Measurements from ENCODE around the gene KCNQ1OT1. TPM values are rescaled to one million over a fixed set of nuclear protein-coding genes. Genes with fewer than 3 reads are reported as not detected.
A peak's percentile ranks its signal among the peaks of the same experiment; 100 is the strongest.

KCNQ1OT1 gene
- total RNA-seq, 4 donors from 2014 or later = 0.16 to 0.61 (median 0.30) TPM

GRCh38 chr11:2581931-2582350 is 117.9 kb downstream of the KCNQ1OT1 start:
- in situ Hi-C loops (cut with MboI; ENCODE audit: low sequenced_read_pairs in 4 of 4) = no loop called here
- intact Hi-C loops (cut with DNase I; ENCODE audit: low total_unique reads) = no loop called here
- no peak overlapping the region for H3K4me3 ChIP-seq
- DNase-seq = peak; percentile 0 to 10
- no peak overlapping the region for H3K27ac ChIP-seq
- no peaks in the 10 kb centered on the region for H3K4me1 ChIP-seq
- TF ChIP-seq POLR2A (IDR thresholded peaks at IDR 0.05) (no peak), CTCF (IDR thresholded peaks at IDR 0.05 in 4 of 5, conservative IDR thresholded peaks at IDR 0.05 in 1 of 5) (no peak)
- ATAC-seq = no peak
- H3K9me3 ChIP-seq = no peaks in the 10 kb centered on the region
- H3K27me3 ChIP-seq = no peaks in the 10 kb centered on the region
- H3K36me3 ChIP-seq = no peaks in the 10 kb centered on the region

DNA sequence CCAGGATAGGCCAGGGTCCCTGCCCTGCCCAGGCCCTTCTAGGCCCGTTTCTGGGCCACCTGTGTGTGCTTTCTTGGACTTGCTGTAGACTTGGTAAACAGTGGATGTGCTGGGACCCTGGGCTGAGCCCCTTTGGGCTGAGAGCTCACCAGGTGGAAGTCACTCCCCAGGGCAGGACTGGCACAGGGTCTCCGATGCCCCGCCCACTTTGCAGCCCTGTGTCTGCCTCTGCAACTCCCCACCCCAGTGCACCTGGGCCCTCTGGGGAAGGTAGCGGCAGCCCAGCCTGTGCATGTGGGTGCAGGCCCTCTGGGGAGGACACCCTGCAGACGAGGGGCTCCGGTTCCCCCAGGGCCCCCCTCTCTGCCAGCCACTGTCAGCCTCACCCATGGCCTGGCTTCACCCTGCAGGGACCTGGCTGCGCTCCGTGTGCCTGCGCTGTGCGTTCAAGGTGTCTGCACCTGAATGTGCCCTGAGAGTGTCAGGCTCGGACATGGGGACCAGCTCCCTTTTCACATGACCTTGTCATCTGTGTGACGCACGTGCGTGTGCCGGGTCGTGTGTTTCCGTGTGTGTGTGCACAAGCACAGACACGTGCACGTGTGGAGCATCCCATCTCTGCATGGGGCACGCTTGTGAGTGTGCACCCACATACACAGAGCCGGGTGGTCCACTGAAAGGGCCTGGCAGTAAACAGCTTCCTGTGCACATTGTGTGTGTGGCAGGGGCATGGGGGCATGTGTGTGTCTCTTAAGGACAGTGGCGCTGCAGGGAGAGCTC is 118.5 kb downstream of the KCNQ1OT1 start:
- in situ Hi-C loops (cut with MboI; ENCODE audit: low sequenced_read_pairs in 4 of 4) = no loop called here

GRCh38 chr11:2580571-2581001 is 119.2 kb downstream of the KCNQ1OT1 start:
- TF ChIP-seq CTCF (IDR thresholded peaks at IDR 0.05 in 4 of 5, conservative IDR thresholded peaks at IDR 0.05 in 1 of 5) = no peak
- TF ChIP-seq POLR2A (IDR thresholded peaks at IDR 0.05) = no peak
- Histone ChIP-seq H3K9me3 (no peaks in the 10 kb centered on the region), H3K4me1 (no peaks in the 10 kb centered on the region), H3K36me3 (no peaks in the 10 kb centered on the region), H3K27ac (no peak overlapping the region), H3K27me3 (no peaks in the 10 kb centered on the region), H3K4me3 (no peak overlapping the region)
- in situ Hi-C loops (cut with MboI; ENCODE audit: low sequenced_read_pairs in 4 of 4) (no loop called here), intact Hi-C loops (cut with DNase I; ENCODE audit: low total_unique reads) (no loop called here)
- DNase-seq (peak in 1 of 2 donors; percentile 1), ATAC-seq (no peak)

More for the DNA sequence above, 118.5 kb downstream of the KCNQ1OT1 start:
- H3K4me1 ChIP-seq = no peaks in the 10 kb centered on the region
- H3K4me3 ChIP-seq = no peak overlapping the region
- DNase-seq = peak; percentile 0 to 8
- ATAC-seq = no peak
- no peak for TF ChIP-seq POLR2A (IDR thresholded peaks at IDR 0.05)
- TF ChIP-seq CTCF (IDR thresholded peaks at IDR 0.05 in 4 of 5, conservative IDR thresholded peaks at IDR 0.05 in 1 of 5) = no peak
- no peak overlapping the region for H3K27ac ChIP-seq
- intact Hi-C loops (cut with DNase I; ENCODE audit: low total_unique reads) = no loop called here
- no peaks in the 10 kb centered on the region for H3K27me3 ChIP-seq
- H3K9me3 ChIP-seq = no peaks in the 10 kb centered on the region
- no peaks in the 10 kb centered on the region for H3K36me3 ChIP-seq

- no peak overlapping the region for H3K4me3 ChIP-seq
- no peak overlapping the region for H3K27ac ChIP-seq
- in situ Hi-C loops (cut with MboI; ENCODE audit: low sequenced_read_pairs in 4 of 4) (no loop called here), intact Hi-C loops (cut with DNase I; ENCODE audit: low total_unique reads) (no loop called here)
- ATAC-seq (no peak), DNase-seq (no peak)
- no peaks in the 10 kb centered on the region for H3K9me3 ChIP-seq
- no peaks in the 10 kb centered on the region for H3K36me3 ChIP-seq
- H3K4me1 ChIP-seq = no peaks in the 10 kb centered on the region
- H3K27me3 ChIP-seq = no peaks in the 10 kb centered on the region
- TF ChIP-seq CTCF (IDR thresholded peaks at IDR 0.05 in 4 of 5, conservative IDR thresholded peaks at IDR 0.05 in 1 of 5) (no peak), POLR2A (IDR thresholded peaks at IDR 0.05) (no peak)
Measured at GRCh38 chr11:2580061-2580421, 119.8 kb downstream of the KCNQ1OT1 start.

All from gastrocnemius medialis (tissue), 4 donors.